K562 (cell line): ENCODE results near the gene EMILIN1. TPM values are rescaled to one million over a fixed set of nuclear protein-coding genes. Genes with fewer than 3 reads are reported as not detected.

Source experiments
- CGGBP1 ChIP-seq: fragments of 250-450 bp; sonication (Bioruptor Pico); IDR thresholded peaks from 2 replicates; pipeline ENCODE4 v1.9.0; 2021; ENCODE audit warnings: mild to moderate bottlenecking
- CTCFL ChIP-seq: IDR thresholded peaks from 2 replicates; pipeline ENCODE4 v1.6.1; 2011; ENCODE audit warnings: borderline replicate concordance, low read depth, mild to moderate bottlenecking, moderate library complexity, low read length; ENCODE audit not compliant: insufficient read depth, poor library complexity, severe bottlenecking
- FOSL1 ChIP-seq: fragments of 200-800 bp; sonication (Bioruptor generic); conservative IDR thresholded peaks from 2 replicates; pipeline ENCODE4 v1.6.1; 2016; ENCODE audit warnings: missing genetic modification characterization, missing compliant biosample characterization
- FOXJ3 ChIP-seq: sonication (generic); formaldehyde crosslinking; IDR thresholded peaks from 2 replicates; pipeline ENCODE4 v1.4.0; 2020; ENCODE audit warnings: mild to moderate bottlenecking, missing genetic modification reagents
- HDAC6 ChIP-seq: IDR thresholded peaks from 2 replicates; pipeline ENCODE4 v1.6.1; 2012; ENCODE audit warnings: low read depth, mild to moderate bottlenecking, control low read depth, inconsistent platforms, low read length, moderate library complexity
- HMG20B ChIP-seq: fragments of 250-450 bp; sonication (Bioruptor Pico); IDR thresholded peaks from 2 replicates; pipeline ENCODE4 v1.5.0; 2021; ENCODE audit warnings: mild to moderate bottlenecking
- PURB ChIP-seq: sonication (generic); formaldehyde crosslinking; IDR thresholded peaks from 2 replicates; pipeline ENCODE4 v1.9.0; 2021; ENCODE audit warnings: low read depth, mild to moderate bottlenecking, missing genetic modification reagents
- SMARCE1 ChIP-seq: fragments of 450-650 bp; IDR thresholded peaks from 2 replicates; pipeline ENCODE4 v1.7.1; 2016; ENCODE audit warnings: mild to moderate bottlenecking
- ZBTB7A ChIP-seq: IDR thresholded peaks from 2 replicates; pipeline ENCODE4 v1.6.1; 2011; ENCODE audit warnings: low read depth, mild to moderate bottlenecking, low read length, moderate library complexity, borderline replicate concordance; ENCODE audit not compliant: control insufficient read depth
- ZNF217 ChIP-seq: sonication (generic); formaldehyde crosslinking; IDR thresholded peaks from 2 replicates; pipeline ENCODE4 v1.8.0; 2022; ENCODE audit warnings: mild to moderate bottlenecking, missing genetic modification reagents
- ZNF75A ChIP-seq: fragments of 450-650 bp; formaldehyde crosslinking; IDR thresholded peaks from 2 replicates; pipeline ENCODE4 v1.4.0; 2020; ENCODE audit warnings: mild to moderate bottlenecking
- polyA plus RNA-seq, 8 experiments: library from polyadenylated mRNA; depleted of rRNA in 4 of 8; stranded (reverse) in 5 of 8; unstranded in 3 of 8; fragments of >200 nt; fragmentation: Nextera tagmentation in 2 of 8; fragmentation: Illumina TruSeq in 1 of 8; extraction: Ambion mirVana in 2 of 8; extraction: Trizol in 1 of 8; gene quantifications; 2 replicates each; pipeline versions ENCODE4 v1.2.1 to v1.2.3, GENCODE V29; 2011 to 2014; ENCODE audit warnings: inconsistent platforms in 1 of 8, missing spikeins in 1 of 8
- total RNA-seq, 7 experiments: library from RNA; depleted of rRNA in 6 of 7; stranded (reverse); fragments of >200 nt in 6 of 7; fragmentation: Illumina TruSeq in 2 of 7; extraction: Trizol in 2 of 7; gene quantifications; 2 replicates each; pipeline versions ENCODE4 v1.2.1 to v1.2.3, GENCODE V29; 2011 to 2021; ENCODE audit warnings: low replicate concordance in 1 of 7
- TF ChIP-seq, protein P1 (sequence below), 2 experiments: fragments of 450-650 bp; IDR thresholded peaks; 2 replicates each; pipeline ENCODE4 v1.6.1; 2018; ENCODE audit warnings: mild to moderate bottlenecking in 2 of 2, low read depth in 1 of 2; ENCODE audit not compliant: partially characterized antibody in 2 of 2
- TF ChIP-seq, protein P2 (sequence below): fragments of 250-450 bp; sonication (Bioruptor Pico); IDR thresholded peaks from 2 replicates; pipeline ENCODE4 v1.8.0; 2022; ENCODE audit warnings: moderate library complexity, mild to moderate bottlenecking, inconsistent platforms

Gene EMILIN1
- total and polyA plus RNA-seq, 9 of the 15 experiments (the other 6 are each of a cell fraction or from before 2014, with no cell fraction given), result 0.04 to 2.7 (median 0.54) TPM; not detected in 2

DNA sequence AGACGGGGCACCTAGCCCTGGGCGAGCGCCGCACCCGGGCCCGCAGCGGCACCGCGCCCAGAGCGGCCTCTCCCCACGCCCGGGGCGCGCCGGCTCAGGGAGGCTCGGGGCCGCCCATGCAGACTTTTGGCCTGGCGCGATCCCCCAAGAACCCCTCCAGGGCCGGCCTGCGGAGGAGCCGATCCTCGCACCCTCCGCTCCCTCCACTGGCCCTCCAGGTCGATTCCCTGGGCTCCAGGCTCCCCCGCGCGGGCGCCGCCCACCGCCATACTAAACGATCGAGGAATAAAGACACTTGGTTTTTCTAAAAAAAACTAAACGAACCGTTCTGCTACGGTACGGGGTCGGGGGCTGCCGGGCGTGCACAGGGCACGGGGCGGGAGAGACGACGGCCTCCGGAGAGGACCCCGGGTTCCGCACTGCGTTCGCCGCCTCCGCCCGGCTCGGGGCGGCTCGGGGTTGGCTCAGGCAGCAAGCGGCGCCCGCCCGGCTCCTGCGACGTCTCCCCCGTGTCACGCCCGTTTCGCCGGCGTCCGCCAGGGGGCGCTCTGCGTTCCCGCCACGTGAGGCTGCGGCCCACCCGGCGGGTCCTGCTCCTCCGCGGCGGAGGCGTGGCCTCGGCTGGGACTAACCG, 7.8 kb downstream of the EMILIN1 start (continued):
- TF ChIP-seq, protein P1, sequence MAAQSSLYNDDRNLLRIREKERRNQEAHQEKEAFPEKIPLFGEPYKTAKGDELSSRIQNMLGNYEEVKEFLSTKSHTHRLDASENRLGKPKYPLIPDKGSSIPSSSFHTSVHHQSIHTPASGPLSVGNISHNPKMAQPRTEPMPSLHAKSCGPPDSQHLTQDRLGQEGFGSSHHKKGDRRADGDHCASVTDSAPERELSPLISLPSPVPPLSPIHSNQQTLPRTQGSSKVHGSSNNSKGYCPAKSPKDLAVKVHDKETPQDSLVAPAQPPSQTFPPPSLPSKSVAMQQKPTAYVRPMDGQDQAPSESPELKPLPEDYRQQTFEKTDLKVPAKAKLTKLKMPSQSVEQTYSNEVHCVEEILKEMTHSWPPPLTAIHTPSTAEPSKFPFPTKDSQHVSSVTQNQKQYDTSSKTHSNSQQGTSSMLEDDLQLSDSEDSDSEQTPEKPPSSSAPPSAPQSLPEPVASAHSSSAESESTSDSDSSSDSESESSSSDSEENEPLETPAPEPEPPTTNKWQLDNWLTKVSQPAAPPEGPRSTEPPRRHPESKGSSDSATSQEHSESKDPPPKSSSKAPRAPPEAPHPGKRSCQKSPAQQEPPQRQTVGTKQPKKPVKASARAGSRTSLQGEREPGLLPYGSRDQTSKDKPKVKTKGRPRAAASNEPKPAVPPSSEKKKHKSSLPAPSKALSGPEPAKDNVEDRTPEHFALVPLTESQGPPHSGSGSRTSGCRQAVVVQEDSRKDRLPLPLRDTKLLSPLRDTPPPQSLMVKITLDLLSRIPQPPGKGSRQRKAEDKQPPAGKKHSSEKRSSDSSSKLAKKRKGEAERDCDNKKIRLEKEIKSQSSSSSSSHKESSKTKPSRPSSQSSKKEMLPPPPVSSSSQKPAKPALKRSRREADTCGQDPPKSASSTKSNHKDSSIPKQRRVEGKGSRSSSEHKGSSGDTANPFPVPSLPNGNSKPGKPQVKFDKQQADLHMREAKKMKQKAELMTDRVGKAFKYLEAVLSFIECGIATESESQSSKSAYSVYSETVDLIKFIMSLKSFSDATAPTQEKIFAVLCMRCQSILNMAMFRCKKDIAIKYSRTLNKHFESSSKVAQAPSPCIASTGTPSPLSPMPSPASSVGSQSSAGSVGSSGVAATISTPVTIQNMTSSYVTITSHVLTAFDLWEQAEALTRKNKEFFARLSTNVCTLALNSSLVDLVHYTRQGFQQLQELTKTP (IDR thresholded peaks at IDR 0.05; ENCODE audit: low read depth in 1 of 2, partially characterized antibody in 2 of 2), result no peak
- TF ChIP-seq FOXJ3 (CRISPR knock-in tag) (no peak), ZBTB7A (peak; percentile 97), ZNF217 (CRISPR knock-in tag) (no peak), SMARCE1 (no peak), CTCFL (peak; percentile 96), PURB (CRISPR knock-in tag) (no peak), HDAC6 (no peak), CGGBP1 (0 out of 2 replicates have a peak, but pooled peaks have one; percentile 2), FOSL1 (tag) (peak; percentile 31; the same call in 1 of the 2 replicates), ZNF75A (CRISPR knock-in tag) (no peak), HMG20B (CRISPR knock-in tag) (no peak)
- TF ChIP-seq, protein P2, sequence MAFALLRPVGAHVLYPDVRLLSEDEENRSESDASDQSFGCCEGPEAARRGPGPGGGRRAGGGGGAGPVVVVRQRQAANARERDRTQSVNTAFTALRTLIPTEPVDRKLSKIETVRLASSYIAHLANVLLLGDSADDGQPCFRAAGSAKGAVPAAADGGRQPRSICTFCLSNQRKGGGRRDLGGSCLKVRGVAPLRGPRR, result no peak
